CD4-positive, alpha-beta T cell (primary cell): ENCODE results near the gene CNTLN. TPM values are rescaled to one million over a fixed set of nuclear protein-coding genes. Genes with fewer than 3 reads are reported as not detected.
"Not testable (repeated sequence)": the region's sequence is repeated elsewhere in the genome, so short reads cannot be mapped to it uniquely, and the experiment has no call there.

Experiments used
- ATAC-seq: fragments of 200-7000 bp; cut with Tn5 transposase; one replicate; pipeline ENCODE4 v1.10.0; 2022; ENCODE audit warnings: mild to moderate bottlenecking; ENCODE audit not compliant: poor library complexity
- CTCF ChIA-PET: fragments of 350-600 bp; sonication (Branson Sonifier 250); formaldehyde crosslinking; loops from one replicate; lab custom pipeline; 2021; ENCODE audit warnings: antibody characterized with exemption, inconsistent platforms; lab: Charles Lee
- POLR2A ChIA-PET: fragments of 350-600 bp; sonication (Branson Sonifier 250); formaldehyde crosslinking; loops from one replicate; lab custom pipeline; 2021; ENCODE audit warnings: antibody characterized with exemption, inconsistent platforms; lab: Charles Lee
- DNase-seq, 14 experiments: peaks; one replicate each; pipeline ENCODE4 v3.0.0-alpha.2; 2013 to 2020; ENCODE audit warnings: mixed read lengths in 2 of 14
- H3K27ac ChIP-seq, 2 donors: one replicate each; pipeline versions ENCODE4 v1.5.1 to v1.7.0; 2013; ENCODE audit warnings: low read length in 2 of 2, low read depth in 1 of 2, mild to moderate bottlenecking in 1 of 2
- H3K27me3 ChIP-seq, 2 experiments: 1 replicate in 1 of 2; 2 replicates in 1 of 2; pipeline versions ENCODE4 v1.6.1 to v1.7.0; 2013; ENCODE audit warnings: low read length in 2 of 2, control low read depth in 1 of 2, mild to moderate bottlenecking in 1 of 2, moderate library complexity in 1 of 2; ENCODE audit not compliant: insufficient read depth in 2 of 2, control insufficient read depth in 1 of 2
- H3K36me3 ChIP-seq: one replicate; pipeline ENCODE4 v1.6.1; 2013; ENCODE audit warnings: low read length, control low read depth; ENCODE audit not compliant: insufficient read depth
- H3K4me1 ChIP-seq: one replicate; pipeline ENCODE4 v1.6.1; 2013; ENCODE audit warnings: low read length, control low read depth; ENCODE audit not compliant: insufficient read depth
- H3K4me3 ChIP-seq: one replicate; pipeline ENCODE4 v1.5.1; 2013; ENCODE audit warnings: mild to moderate bottlenecking, low read length, moderate library complexity
- H3K9me3 ChIP-seq, 2 experiments: 1 replicate in 1 of 2; 2 replicates in 1 of 2; pipeline versions ENCODE4 v1.6.1 to v1.7.0; 2013; ENCODE audit warnings: low read length in 2 of 2, mild to moderate bottlenecking in 2 of 2, control low read depth in 1 of 2, moderate library complexity in 1 of 2; ENCODE audit not compliant: control insufficient read depth in 1 of 2, insufficient read depth in 1 of 2
- H3K27ac Mint-ChIP-seq: one replicate; pipeline ENCODE4 v1.8.0; 2020; ENCODE audit warnings: mixed read lengths
- H3K27me3 Mint-ChIP-seq: one replicate; pipeline ENCODE4 v1.8.0; 2021; ENCODE audit warnings: mixed read lengths
- H3K36me3 Mint-ChIP-seq: one replicate; pipeline ENCODE4 v1.8.0; 2021; ENCODE audit warnings: low read depth, mixed read lengths
- H3K4me1 Mint-ChIP-seq: one replicate; pipeline ENCODE4 v1.8.0; 2021; ENCODE audit warnings: low read depth, mixed read lengths
- H3K4me3 Mint-ChIP-seq: one replicate; pipeline ENCODE4 v1.8.0; 2020; ENCODE audit warnings: mild to moderate bottlenecking, mixed read lengths
- H3K9me3 Mint-ChIP-seq: one replicate; pipeline ENCODE4 v1.8.0; 2020; ENCODE audit warnings: mixed read lengths
- intact Hi-C, 2 experiments: fragments of 100-400 bp; cut with DNase I in 1 of 2; cut with micrococcal nuclease in 1 of 2; formaldehyde crosslinking; loops; one replicate each; pipeline versions ENCODE4 v1.15.1 to v1.9.0; 2023 to 2025; cut with DNase I, micrococcal nuclease
- total RNA-seq, 174 experiments: library from RNA in 2 of 174; stranded (reverse) in 2 of 174; gene quantifications; one replicate each; pipeline ENCODE4 v1.2.3 and lab custom pipeline; 2021 to 2026
- TF ChIP-seq, protein P1 (sequence below): fragments of 200-600 bp; IDR thresholded peaks from one replicate; pipeline ENCODE4 v1.8.0; 2022; ENCODE audit warnings: antibody characterized with exemption, mild to moderate bottlenecking

CNTLN gene
- total RNA-seq, 2 experiments from 2014 or later = 0.25 to 0.28 TPM

DNA sequence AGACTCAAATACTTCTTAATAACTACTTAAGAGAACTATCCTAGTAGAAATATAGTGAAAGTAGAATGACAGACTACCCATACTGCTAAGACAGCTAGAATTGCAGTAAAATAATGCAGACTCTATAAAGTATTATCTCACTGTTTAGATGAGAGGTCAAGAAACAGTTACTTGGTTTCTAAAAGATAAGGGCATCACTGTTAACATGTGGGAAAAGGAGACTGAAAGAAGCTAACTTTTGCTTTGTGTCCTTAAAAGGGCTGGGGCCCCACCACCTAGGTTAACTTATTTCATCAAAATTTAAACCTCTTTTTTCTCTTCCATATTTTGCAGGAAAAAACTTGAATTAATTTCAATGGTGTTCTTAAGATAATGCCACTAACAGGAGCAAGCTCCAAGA is 204.3 kb downstream of the CNTLN start:
- H3K27ac ChIP-seq = no peak overlapping the region
- H3K4me3 ChIP-seq = no peak overlapping the region
- no peaks in the 10 kb centered on the region for H3K4me1 ChIP-seq
- H3K9me3 ChIP-seq = peaks cover 0 to under 1% of the 10 kb centered on the region in 2 experiments
- ChIA-PET POLR2A (no interaction called here), CTCF (no interaction called here)
- Mint-ChIP-seq H3K9me3 (no peaks in the 10 kb centered on the region), H3K27ac (no peak overlapping the region), H3K36me3 (no peaks in the 10 kb centered on the region), H3K27me3 (no peaks in the 10 kb centered on the region), H3K4me1 (no peaks in the 10 kb centered on the region), H3K4me3 (no peak overlapping the region)
- H3K36me3 ChIP-seq = no peaks in the 10 kb centered on the region
- ATAC-seq (no peak), DNase-seq (no peak)
- TF ChIP-seq, protein P1, sequence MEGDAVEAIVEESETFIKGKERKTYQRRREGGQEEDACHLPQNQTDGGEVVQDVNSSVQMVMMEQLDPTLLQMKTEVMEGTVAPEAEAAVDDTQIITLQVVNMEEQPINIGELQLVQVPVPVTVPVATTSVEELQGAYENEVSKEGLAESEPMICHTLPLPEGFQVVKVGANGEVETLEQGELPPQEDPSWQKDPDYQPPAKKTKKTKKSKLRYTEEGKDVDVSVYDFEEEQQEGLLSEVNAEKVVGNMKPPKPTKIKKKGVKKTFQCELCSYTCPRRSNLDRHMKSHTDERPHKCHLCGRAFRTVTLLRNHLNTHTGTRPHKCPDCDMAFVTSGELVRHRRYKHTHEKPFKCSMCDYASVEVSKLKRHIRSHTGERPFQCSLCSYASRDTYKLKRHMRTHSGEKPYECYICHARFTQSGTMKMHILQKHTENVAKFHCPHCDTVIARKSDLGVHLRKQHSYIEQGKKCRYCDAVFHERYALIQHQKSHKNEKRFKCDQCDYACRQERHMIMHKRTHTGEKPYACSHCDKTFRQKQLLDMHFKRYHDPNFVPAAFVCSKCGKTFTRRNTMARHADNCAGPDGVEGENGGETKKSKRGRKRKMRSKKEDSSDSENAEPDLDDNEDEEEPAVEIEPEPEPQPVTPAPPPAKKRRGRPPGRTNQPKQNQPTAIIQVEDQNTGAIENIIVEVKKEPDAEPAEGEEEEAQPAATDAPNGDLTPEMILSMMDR = no peak
- H3K27me3 ChIP-seq = no peaks in the 10 kb centered on the region
- intact Hi-C loops = no loop called here

DNA sequence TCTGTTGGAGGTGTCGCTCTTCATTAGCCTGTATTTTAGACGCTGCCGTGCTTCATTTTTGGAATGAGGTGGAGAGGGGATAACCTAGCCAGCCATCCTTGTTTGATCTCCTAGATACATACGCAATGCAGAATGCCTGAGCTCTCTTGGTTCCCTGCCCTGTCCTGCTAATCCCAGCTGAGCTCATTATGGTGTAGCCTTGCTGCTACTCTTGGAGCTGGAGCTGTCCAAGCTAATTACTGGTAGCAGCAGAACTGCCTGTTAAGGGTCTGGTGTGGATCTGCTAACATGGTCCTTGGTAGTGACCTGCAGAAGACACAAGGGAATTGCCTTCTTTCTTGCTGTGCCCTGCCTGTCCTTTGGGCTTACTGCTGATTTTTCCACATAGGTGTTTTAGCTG is 207.9 kb downstream of the CNTLN start:
- Mint-ChIP-seq H3K27me3 (no peaks in the 10 kb centered on the region), H3K4me3 (no peak overlapping the region), H3K9me3 (no peaks in the 10 kb centered on the region), H3K36me3 (no peaks in the 10 kb centered on the region), H3K4me1 (no peaks in the 10 kb centered on the region), H3K27ac (no peak overlapping the region)
- ChIA-PET CTCF (no interaction called here), POLR2A (no interaction called here)
- intact Hi-C loops = no loop called here
- TF ChIP-seq, protein P1 = no peak
- Histone ChIP-seq H3K27me3 (no peaks in the 10 kb centered on the region), H3K36me3 (no peaks in the 10 kb centered on the region), H3K27ac (no peak overlapping the region), H3K4me3 (no peak overlapping the region), H3K9me3 (no peaks in the 10 kb centered on the region), H3K4me1 (no peaks in the 10 kb centered on the region)
- no peak for DNase-seq
- ATAC-seq = no peak

- H3K4me3 Mint-ChIP-seq = no peak overlapping the region
- Histone ChIP-seq H3K4me3 (no peak overlapping the region), H3K27ac (no peak overlapping the region), H3K27me3 (no peaks in the 10 kb centered on the region), H3K9me3 (peaks cover 0 to 12% of the 10 kb centered on the region in 2 experiments), H3K36me3 (no peaks in the 10 kb centered on the region), H3K4me1 (no peaks in the 10 kb centered on the region)
- H3K27ac Mint-ChIP-seq = no peak overlapping the region
- H3K4me1 Mint-ChIP-seq = no peaks in the 10 kb centered on the region
- no peaks in the 10 kb centered on the region for H3K36me3 Mint-ChIP-seq
- H3K9me3 Mint-ChIP-seq = peaks cover 5% of the 10 kb centered on the region
- DNase-seq (no peak), ATAC-seq (no peak)
- H3K27me3 Mint-ChIP-seq = no peaks in the 10 kb centered on the region
- intact Hi-C loops = no loop called here
- ChIA-PET POLR2A (no interaction called here), CTCF (no interaction called here)
- TF ChIP-seq, protein P1 = no peak
These were observed 215.0 kb downstream of the CNTLN start for GRCh38 chr9:17349831-17350230.

DNA sequence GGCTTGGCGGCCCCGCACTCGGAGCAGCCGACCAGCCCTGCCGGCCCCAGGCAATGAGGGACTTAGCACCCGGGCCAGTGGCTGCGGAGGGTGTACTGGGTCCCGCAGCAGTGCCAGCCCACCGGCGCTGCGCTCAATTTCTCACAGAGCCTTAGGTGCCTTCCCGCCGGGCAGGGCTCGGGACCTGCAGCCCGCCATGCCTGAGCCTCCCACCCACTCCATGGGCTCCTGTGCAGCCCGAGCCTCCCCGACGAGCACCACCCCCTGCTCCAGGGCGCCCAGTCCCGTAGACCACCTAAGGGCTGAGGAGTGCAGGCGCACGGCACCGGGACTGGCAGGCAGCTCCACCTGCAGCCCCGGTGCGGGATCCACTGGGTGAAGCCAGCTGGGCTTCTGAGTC is 219.2 kb downstream of the CNTLN start:
- H3K9me3 ChIP-seq = peaks cover 0 to 16% of the 10 kb centered on the region in 2 experiments
- H3K4me1 ChIP-seq, H3K36me3 Mint-ChIP-seq, H3K27ac Mint-ChIP-seq, DNase-seq, intact Hi-C loops, CTCF ChIA-PET, H3K4me3 ChIP-seq, H3K27me3 ChIP-seq, H3K36me3 ChIP-seq, H3K27ac ChIP-seq, H3K4me1 Mint-ChIP-seq, H3K4me3 Mint-ChIP-seq, ATAC-seq, H3K9me3 Mint-ChIP-seq, H3K27me3 Mint-ChIP-seq, POLR2A ChIA-PET: not testable (repeated sequence)
